Natural killer cell (primary cell): ENCODE data around the gene LRRN4. TPM values are rescaled to one million over a fixed set of nuclear protein-coding genes. Genes with fewer than 3 reads are reported as not detected.

Source experiments
- ATAC-seq, 3 donors: fragments of 150-1000 bp in 2 of 3; fragments of 200-7000 bp in 1 of 3; cut with Tn5 transposase; 1 replicate in 1 of 3; 2 replicates in 2 of 3; pipeline ENCODE4 v1.10.0; 2021; ENCODE audit warnings: mild to moderate bottlenecking in 2 of 3, moderate library complexity in 2 of 3
- DNase-seq, 2 donors: peaks; one replicate each; pipeline versions ENCODE4 v3.0.0 to v3.0.0-alpha.2; 2013 to 2021; ENCODE audit warnings: mixed read lengths in 1 of 2
- H3K27ac ChIP-seq: one replicate; pipeline ENCODE4 v1.5.1; 2013; ENCODE audit warnings: mild to moderate bottlenecking, low read length
- H3K27me3 ChIP-seq: one replicate; pipeline ENCODE4 v1.6.1; 2013; ENCODE audit warnings: low read length; ENCODE audit not compliant: control insufficient read depth, insufficient read depth
- H3K36me3 ChIP-seq: one replicate; pipeline ENCODE4 v1.6.1; 2013; ENCODE audit warnings: low read length; ENCODE audit not compliant: control insufficient read depth, insufficient read depth
- H3K4me1 ChIP-seq: one replicate; pipeline ENCODE4 v1.6.1; 2013; ENCODE audit warnings: low read length; ENCODE audit not compliant: control insufficient read depth, insufficient read depth
- H3K4me3 ChIP-seq: one replicate; pipeline ENCODE4 v1.5.1; 2013; ENCODE audit warnings: low read length
- H3K9me3 ChIP-seq: one replicate; pipeline ENCODE4 v1.6.1; 2013; ENCODE audit warnings: low read length; ENCODE audit not compliant: control insufficient read depth, insufficient read depth
- H3K27ac Mint-ChIP-seq, 2 donors: one replicate each; pipeline ENCODE4 v1.8.0; 2022; ENCODE audit warnings: mild to moderate bottlenecking in 2 of 2, mixed read lengths in 2 of 2, moderate library complexity in 1 of 2
- H3K27me3 Mint-ChIP-seq, 2 donors: one replicate each; pipeline ENCODE4 v1.8.0; 2022; ENCODE audit warnings: low read depth in 2 of 2, mixed read lengths in 2 of 2
- H3K36me3 Mint-ChIP-seq: one replicate; pipeline ENCODE4 v1.8.0; 2022; ENCODE audit warnings: mixed read lengths
- H3K4me1 Mint-ChIP-seq, 2 donors: one replicate each; pipeline ENCODE4 v1.8.0; 2022; ENCODE audit warnings: mixed read lengths in 2 of 2
- H3K4me3 Mint-ChIP-seq: one replicate; pipeline ENCODE4 v1.8.0; 2022; ENCODE audit warnings: mild to moderate bottlenecking, moderate library complexity, mixed read lengths
- H3K9me3 Mint-ChIP-seq, 2 donors: one replicate each; pipeline ENCODE4 v1.8.0; 2022; ENCODE audit warnings: mixed read lengths in 2 of 2
- WGBS: methylation state at CpG from one replicate; pipeline ENCODE4 v1.1.7; 2013; ENCODE audit warnings: missing lambda C conversion rate; ENCODE audit not compliant: insufficient coverage; 5-methylcytosine and 5-hydroxymethylcytosine counted together
- intact Hi-C: fragments of 100-400 bp; cut with micrococcal nuclease; formaldehyde crosslinking; loops from one replicate; pipeline ENCODE4 v1.14.2; 2022
- total RNA-seq, 4 donors: library from RNA; stranded (reverse); fragments of 120-200 nt in 1 of 4; gene quantifications; one replicate each; pipeline versions ENCODE4 v1.2.3 to v1.2.4, GENCODE V29; 2013 to 2022
- TF ChIP-seq, protein P1 (sequence below): fragments of 200-600 bp; IDR thresholded peaks from one replicate; pipeline ENCODE4 v1.8.0; 2022; ENCODE audit warnings: antibody characterized with exemption

LRRN4 gene
- total RNA-seq, 3 donors from 2014 or later (not counting 1 experiment from before 2014, with no cell fraction given), result not detected

DNA sequence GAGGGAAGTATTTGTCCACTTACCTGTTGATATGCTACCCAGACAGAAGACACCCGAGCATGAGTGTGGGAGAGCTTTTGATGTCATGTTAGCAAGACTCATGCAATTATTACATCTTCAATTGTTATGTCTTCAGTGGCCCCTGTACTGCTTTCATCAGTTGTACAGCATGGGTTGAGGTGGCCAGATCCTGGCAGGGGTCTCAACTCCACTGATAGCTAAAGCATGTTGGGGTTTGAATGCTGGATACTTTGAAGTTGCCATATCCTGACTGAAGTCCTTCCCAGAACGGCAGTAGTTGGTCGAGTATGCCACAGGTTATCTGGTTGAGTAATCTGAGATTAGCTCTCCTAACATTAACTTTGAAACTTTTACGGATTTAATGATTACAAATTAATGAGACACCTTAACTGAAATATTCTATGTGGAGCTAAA is 46.7 kb downstream of the LRRN4 start:
- TF ChIP-seq, protein P1, sequence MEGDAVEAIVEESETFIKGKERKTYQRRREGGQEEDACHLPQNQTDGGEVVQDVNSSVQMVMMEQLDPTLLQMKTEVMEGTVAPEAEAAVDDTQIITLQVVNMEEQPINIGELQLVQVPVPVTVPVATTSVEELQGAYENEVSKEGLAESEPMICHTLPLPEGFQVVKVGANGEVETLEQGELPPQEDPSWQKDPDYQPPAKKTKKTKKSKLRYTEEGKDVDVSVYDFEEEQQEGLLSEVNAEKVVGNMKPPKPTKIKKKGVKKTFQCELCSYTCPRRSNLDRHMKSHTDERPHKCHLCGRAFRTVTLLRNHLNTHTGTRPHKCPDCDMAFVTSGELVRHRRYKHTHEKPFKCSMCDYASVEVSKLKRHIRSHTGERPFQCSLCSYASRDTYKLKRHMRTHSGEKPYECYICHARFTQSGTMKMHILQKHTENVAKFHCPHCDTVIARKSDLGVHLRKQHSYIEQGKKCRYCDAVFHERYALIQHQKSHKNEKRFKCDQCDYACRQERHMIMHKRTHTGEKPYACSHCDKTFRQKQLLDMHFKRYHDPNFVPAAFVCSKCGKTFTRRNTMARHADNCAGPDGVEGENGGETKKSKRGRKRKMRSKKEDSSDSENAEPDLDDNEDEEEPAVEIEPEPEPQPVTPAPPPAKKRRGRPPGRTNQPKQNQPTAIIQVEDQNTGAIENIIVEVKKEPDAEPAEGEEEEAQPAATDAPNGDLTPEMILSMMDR, result no peak
- no peaks in the 10 kb centered on the region for H3K9me3 Mint-ChIP-seq
- peaks cover 9% of the 10 kb centered on the region for H3K4me1 ChIP-seq
- no peak overlapping the region for H3K27ac ChIP-seq
- no peaks in the 10 kb centered on the region for H3K36me3 Mint-ChIP-seq
- no peaks in the 10 kb centered on the region for H3K9me3 ChIP-seq
- DNase-seq (no peak), ATAC-seq (no peak)
- peaks cover 15% of the 10 kb centered on the region for H3K36me3 ChIP-seq
- intact Hi-C loops, result no loop called here
- no peaks in the 10 kb centered on the region for H3K27me3 ChIP-seq
- H3K27ac Mint-ChIP-seq, result peak overlapping the region; percentile 75 to 91
- no peak overlapping the region for H3K4me3 ChIP-seq
- peak overlapping the region; percentile 93 for H3K4me3 Mint-ChIP-seq
- 10% methylated on average over 3 of the region's 4 CpGs for WGBS
- H3K27me3 Mint-ChIP-seq, result no peaks in the 10 kb centered on the region
- peaks cover 18 to 41% of the 10 kb centered on the region in 2 donors for H3K4me1 Mint-ChIP-seq

DNA sequence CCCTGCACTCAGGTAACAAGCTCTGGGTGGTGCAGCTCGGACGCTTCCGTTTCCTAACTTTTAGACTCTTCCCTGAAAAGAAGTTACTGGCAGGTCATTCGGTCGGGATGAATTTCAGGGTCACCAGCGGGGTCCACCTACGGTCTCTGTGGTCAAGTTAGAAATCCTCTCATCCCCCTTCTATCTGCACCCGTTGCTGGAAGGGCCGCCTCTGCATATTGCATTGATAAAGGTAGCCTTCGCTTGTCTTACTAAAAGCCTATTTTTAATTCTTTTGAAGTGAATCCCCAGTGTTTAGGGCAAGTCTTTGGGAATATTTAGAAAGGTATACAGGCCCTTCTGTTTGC is 47.3 kb downstream of the LRRN4 start:
- H3K4me3 ChIP-seq, result peak overlapping the region; percentile 78
- H3K27me3 ChIP-seq, result no peaks in the 10 kb centered on the region
- H3K4me1 ChIP-seq, result peaks cover 9% of the 10 kb centered on the region
- Mint-ChIP-seq H3K27ac (peak overlapping the region; percentile 75 to 91), H3K9me3 (no peaks in the 10 kb centered on the region), H3K36me3 (no peaks in the 10 kb centered on the region), H3K27me3 (no peaks in the 10 kb centered on the region), H3K4me1 (peaks cover 18 to 38% of the 10 kb centered on the region in 2 donors), H3K4me3 (peak overlapping the region; percentile 93)
- H3K36me3 ChIP-seq, result peaks cover 10% of the 10 kb centered on the region
- DNase-seq, result peak in 1 of 2 donors; percentile 15
- no peak overlapping the region for H3K27ac ChIP-seq
- intact Hi-C loops, result no loop called here
- TF ChIP-seq, protein P1, result no peak
- WGBS, result under 1% methylated on average over 10 of the region's 10 CpGs
- no peaks in the 10 kb centered on the region for H3K9me3 ChIP-seq
- no peak for ATAC-seq

DNA sequence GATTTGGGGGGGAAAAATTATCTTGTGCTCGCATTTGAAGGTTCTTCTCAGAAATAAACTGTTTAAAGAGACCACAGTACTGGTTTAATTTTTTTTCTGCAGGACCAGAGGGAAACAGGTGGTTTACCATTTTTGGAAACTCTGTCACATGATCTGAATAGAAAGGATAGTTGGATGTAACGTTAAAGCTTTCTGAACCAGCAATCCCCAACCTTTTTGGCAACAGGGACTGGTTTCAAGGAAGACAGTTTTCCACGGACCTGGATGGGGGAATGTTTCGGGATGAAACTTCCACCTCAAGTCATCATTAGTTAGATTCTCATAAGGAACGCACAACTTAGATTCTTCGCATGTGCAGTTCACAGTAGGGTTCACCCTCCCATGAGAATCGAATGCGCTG is 53.0 kb downstream of the LRRN4 start:
- Histone ChIP-seq H3K4me3 (no peak overlapping the region), H3K36me3 (no peaks in the 10 kb centered on the region), H3K4me1 (peaks cover 23% of the 10 kb centered on the region), H3K9me3 (no peaks in the 10 kb centered on the region), H3K27me3 (no peaks in the 10 kb centered on the region), H3K27ac (no peak overlapping the region)
- WGBS, result 60% methylated on average over 8 of the region's 8 CpGs
- intact Hi-C loops, result loop anchor here (5.0 kb wide), 1 partner anchor 434 kb away; no protein-coding TSS in a partner anchor
- Mint-ChIP-seq H3K27me3 (no peaks in the 10 kb centered on the region), H3K4me3 (no peak overlapping the region), H3K27ac (no peak overlapping the region), H3K9me3 (no peaks in the 10 kb centered on the region), H3K4me1 (peaks cover 34 to 41% of the 10 kb centered on the region in 2 donors), H3K36me3 (no peaks in the 10 kb centered on the region)
- DNase-seq (no peak), ATAC-seq (no peak)
- TF ChIP-seq, protein P1, result no peak

DNA sequence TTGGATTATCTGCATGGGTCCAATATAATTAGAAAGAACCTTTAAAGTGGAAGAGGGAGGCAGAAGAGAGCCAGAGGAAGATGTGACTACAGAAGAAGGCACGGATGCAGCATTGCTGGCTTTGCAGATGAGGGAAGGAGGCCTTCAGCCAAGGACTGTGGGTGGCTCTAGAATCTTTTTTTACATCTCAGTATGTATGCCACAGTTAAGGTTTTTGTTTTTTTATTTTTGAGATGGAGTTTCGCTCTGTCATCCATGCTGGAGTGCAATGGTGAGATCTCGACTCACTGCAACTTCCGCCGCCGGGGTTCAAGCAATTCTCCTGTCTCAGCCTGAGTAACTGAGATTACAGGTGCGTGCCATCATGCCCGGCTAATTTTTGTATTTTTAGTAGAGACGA is 54.1 kb downstream of the LRRN4 start:
- Mint-ChIP-seq H3K4me1 (peaks cover 44 to 47% of the 10 kb centered on the region in 2 donors), H3K27ac (no peak overlapping the region), H3K27me3 (no peaks in the 10 kb centered on the region), H3K4me3 (no peak overlapping the region), H3K36me3 (no peaks in the 10 kb centered on the region), H3K9me3 (no peaks in the 10 kb centered on the region)
- 97% methylated on average over 9 of the region's 9 CpGs for WGBS
- Histone ChIP-seq H3K4me3 (no peak overlapping the region), H3K27me3 (no peaks in the 10 kb centered on the region), H3K36me3 (no peaks in the 10 kb centered on the region), H3K27ac (no peak overlapping the region), H3K4me1 (peaks cover 24% of the 10 kb centered on the region), H3K9me3 (no peaks in the 10 kb centered on the region)
- intact Hi-C loops, result loop anchor here (5.0 kb wide), 1 partner anchor 432 kb away; no protein-coding TSS in a partner anchor
- TF ChIP-seq, protein P1, result no peak
- ATAC-seq, result no peak
- DNase-seq, result no peak
